ENCODE results near the gene ARID1B.
A peak's percentile ranks its signal among the peaks of the same experiment; 100 is the strongest.

Gene ARID1B

DNA sequence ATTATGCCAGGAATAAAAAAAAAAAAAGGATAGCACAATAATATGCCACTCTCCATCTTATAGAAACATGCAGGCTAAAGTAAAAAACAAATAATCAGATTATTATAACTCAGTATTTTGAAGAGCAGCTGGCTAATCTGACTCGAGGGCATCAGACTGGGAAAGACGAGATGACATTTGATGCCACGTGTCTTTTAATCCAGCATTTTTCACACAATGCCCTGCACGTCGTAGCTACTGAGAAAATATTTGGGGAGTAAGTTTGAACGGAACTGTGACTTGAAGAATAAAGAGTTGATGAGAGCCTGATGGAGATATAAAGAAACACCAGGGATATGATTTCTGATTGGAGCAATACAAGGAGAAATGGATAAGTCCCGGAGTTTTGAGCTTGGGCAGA, 237.7 kb downstream of the ARID1B start:
- H3K4me3 ChIP-seq (ENCODE audit: low read length) = no peak overlapping the region
- H3K36me3 ChIP-seq (ENCODE audit: control insufficient read depth, insufficient read depth, low read length) = no peaks in the 10 kb centered on the region
- H3K27me3 ChIP-seq (ENCODE audit: control insufficient read depth, insufficient read depth, low read length) = no peaks in the 10 kb centered on the region
- no peak overlapping the region for H3K9ac ChIP-seq (ENCODE audit: low read length)
- no peaks in the 10 kb centered on the region for H3K4me1 ChIP-seq (ENCODE audit: control insufficient read depth, insufficient read depth, low read length)
- no peaks in the 10 kb centered on the region for H3K9me3 ChIP-seq (ENCODE audit: control insufficient read depth, low read length)

DNA sequence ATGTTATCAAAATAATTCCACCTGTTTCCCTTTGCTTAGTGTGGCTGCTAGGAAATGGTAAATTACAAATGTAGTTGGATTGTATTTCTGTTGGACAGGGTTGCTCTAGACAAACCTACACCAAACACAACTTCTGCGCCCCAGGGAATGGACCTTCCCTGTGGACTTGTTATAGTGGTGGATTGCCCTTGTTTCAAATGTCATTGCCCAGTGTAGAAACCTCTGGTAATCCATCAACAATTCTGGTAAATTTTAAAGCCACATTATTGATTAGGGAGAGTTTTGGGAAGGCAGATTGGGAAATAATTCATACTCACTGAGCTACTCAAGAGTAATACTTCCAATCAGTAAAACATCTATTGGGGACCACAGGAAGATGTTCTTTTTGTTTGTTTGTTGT, 239.8 kb downstream of the ARID1B start:
- Histone ChIP-seq H3K27me3 (ENCODE audit: control insufficient read depth, insufficient read depth, low read length) (no peaks in the 10 kb centered on the region), H3K4me3 (ENCODE audit: low read length) (no peak overlapping the region), H3K4me1 (ENCODE audit: control insufficient read depth, insufficient read depth, low read length) (no peaks in the 10 kb centered on the region), H3K9ac (ENCODE audit: low read length) (no peak overlapping the region), H3K9me3 (ENCODE audit: control insufficient read depth, low read length) (no peaks in the 10 kb centered on the region), H3K36me3 (ENCODE audit: control insufficient read depth, insufficient read depth, low read length) (no peaks in the 10 kb centered on the region)

DNA sequence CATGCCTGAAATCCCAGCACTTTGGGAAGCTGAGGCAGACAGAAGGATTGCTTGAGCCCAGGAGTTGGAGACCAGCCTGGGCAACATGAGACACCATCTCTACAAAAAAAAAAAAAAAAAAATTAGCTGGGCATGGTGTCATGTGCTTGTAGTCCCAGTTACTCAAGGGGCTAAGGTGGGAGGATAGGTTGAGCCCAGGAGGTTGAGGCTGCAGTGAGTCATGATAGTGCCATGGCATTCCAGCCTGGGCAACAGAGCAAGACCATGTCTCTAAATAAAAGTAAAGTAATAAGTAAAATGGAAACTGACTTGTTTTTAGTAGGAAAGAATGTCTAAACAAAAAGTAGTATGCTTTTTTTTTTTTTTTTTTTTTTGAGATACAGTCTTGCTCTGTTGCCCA, 240.7 kb downstream of the ARID1B start:
- Histone ChIP-seq H3K9ac (ENCODE audit: low read length) (no peak overlapping the region), H3K9me3 (ENCODE audit: control insufficient read depth, low read length) (no peaks in the 10 kb centered on the region), H3K4me3 (ENCODE audit: low read length) (no peak overlapping the region), H3K36me3 (ENCODE audit: control insufficient read depth, insufficient read depth, low read length) (no peaks in the 10 kb centered on the region), H3K27me3 (ENCODE audit: control insufficient read depth, insufficient read depth, low read length) (no peaks in the 10 kb centered on the region), H3K4me1 (ENCODE audit: control insufficient read depth, insufficient read depth, low read length) (no peaks in the 10 kb centered on the region)

DNA sequence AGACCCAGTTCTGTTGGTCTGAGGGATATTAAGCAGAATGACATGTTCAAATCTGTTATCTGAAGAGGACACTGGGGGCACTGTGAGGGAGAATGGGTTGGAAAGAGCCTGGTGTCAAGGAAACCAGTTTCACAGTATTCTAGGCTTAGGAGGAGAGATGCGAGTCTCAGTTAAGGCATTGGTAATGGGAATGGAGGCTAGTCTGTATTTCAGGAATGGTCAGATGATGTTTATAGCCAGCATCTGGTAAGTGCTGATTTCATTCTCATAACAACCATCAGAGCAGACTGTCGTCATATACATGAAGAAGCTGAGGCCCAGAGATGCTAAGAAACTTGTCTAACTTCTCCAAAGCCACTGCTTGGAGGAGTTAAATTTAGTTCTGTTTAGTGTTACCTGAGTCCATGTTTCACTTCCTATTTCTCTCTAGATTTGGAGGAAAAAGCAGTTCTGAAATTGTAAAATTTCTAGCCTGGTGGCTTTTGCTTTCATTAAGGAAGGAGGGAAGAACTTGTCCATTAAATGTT, 242.0 kb downstream of the ARID1B start:
- H3K9me3 ChIP-seq (ENCODE audit: control insufficient read depth, low read length) = no peaks in the 10 kb centered on the region
- no peaks in the 10 kb centered on the region for H3K4me1 ChIP-seq (ENCODE audit: control insufficient read depth, insufficient read depth, low read length)

DNA sequence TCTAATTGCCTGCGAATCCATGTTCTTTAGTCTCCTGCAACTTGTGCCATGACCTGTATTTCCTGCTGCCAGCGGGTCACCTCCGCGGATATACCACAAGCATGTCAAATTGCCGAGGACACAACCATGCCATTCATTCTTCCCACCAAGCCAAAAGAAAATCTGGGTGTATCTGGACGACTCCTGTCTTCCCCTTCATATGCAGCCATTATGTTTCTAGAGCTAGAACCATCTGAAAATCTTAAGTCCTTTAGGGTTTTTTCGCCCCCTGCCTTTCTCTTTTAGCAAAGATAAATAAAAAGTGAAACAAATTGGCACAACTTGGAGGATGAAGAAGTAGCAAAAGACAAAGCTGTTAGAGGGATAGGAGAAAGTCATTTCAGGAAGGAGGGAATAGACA, 242.6 kb downstream of the ARID1B start:
- Histone ChIP-seq H3K4me3 (ENCODE audit: low read length) (no peak overlapping the region), H3K9ac (ENCODE audit: low read length) (no peak overlapping the region), H3K4me1 (ENCODE audit: control insufficient read depth, insufficient read depth, low read length) (no peaks in the 10 kb centered on the region)

More for the DNA sequence above, 242.0 kb downstream of the ARID1B start:
- H3K36me3 ChIP-seq (ENCODE audit: control insufficient read depth, insufficient read depth, low read length) = no peaks in the 10 kb centered on the region
- H3K4me3 ChIP-seq (ENCODE audit: low read length) = no peak overlapping the region
- no peaks in the 10 kb centered on the region for H3K27me3 ChIP-seq (ENCODE audit: control insufficient read depth, insufficient read depth, low read length)
- H3K9ac ChIP-seq (ENCODE audit: low read length) = no peak overlapping the region

DNA sequence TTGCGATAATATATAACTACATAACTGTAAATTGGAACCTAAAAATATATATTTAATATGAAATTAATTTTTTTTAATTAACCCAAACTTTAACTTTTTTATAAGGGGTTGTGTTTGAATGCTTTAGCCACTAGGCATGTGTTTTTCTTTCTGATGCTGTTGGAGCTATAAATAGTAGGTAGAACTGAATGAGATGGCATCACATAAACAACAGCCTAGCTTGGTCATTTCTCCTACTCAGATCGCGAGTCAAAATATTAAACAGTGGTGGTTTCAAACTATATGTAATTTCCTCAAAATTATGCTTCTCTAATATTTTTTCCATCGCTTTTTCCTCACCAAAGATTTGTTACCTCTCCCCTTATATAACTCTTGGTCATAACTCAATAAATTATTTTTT, 243.2 kb downstream of the ARID1B start:
- Histone ChIP-seq H3K36me3 (ENCODE audit: control insufficient read depth, insufficient read depth, low read length) (no peaks in the 10 kb centered on the region), H3K4me1 (ENCODE audit: control insufficient read depth, insufficient read depth, low read length) (no peaks in the 10 kb centered on the region), H3K4me3 (ENCODE audit: low read length) (no peak overlapping the region), H3K9me3 (ENCODE audit: control insufficient read depth, low read length) (no peaks in the 10 kb centered on the region), H3K9ac (ENCODE audit: low read length) (peak overlapping the region; percentile 96), H3K27me3 (ENCODE audit: control insufficient read depth, insufficient read depth, low read length) (no peaks in the 10 kb centered on the region)

More for the DNA sequence above, 242.6 kb downstream of the ARID1B start:
- Histone ChIP-seq H3K36me3 (ENCODE audit: control insufficient read depth, insufficient read depth, low read length) (no peaks in the 10 kb centered on the region), H3K9me3 (ENCODE audit: control insufficient read depth, low read length) (no peaks in the 10 kb centered on the region), H3K27me3 (ENCODE audit: control insufficient read depth, insufficient read depth, low read length) (no peaks in the 10 kb centered on the region)

DNA sequence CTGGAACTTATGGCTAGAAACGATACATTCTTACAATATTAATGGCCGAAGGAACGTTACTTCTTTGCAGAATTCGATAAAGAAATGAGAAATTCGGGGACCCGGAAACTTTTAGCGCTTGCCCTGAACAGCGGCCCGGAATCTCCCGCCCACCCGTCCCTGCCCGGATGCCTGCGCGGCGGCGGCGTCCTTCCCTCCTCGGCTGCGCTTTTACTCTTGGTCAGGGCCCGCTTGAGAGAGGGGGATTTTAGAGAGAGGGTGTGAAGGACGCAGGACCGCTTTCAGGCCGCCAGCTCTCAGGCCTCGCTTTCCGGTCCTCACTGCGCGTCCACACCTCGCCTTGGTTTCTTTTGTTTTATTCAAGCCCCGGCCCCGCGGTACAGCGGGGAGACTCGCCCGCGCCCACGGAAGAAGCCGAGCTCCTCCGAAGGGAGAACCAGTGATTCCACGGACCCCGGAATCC, 243.7 kb downstream of the ARID1B start:
- no peaks in the 10 kb centered on the region for H3K4me1 ChIP-seq (ENCODE audit: control insufficient read depth, insufficient read depth, low read length)
- H3K27me3 ChIP-seq (ENCODE audit: control insufficient read depth, insufficient read depth, low read length) = no peaks in the 10 kb centered on the region
- H3K9me3 ChIP-seq (ENCODE audit: control insufficient read depth, low read length) = no peaks in the 10 kb centered on the region
- H3K9ac ChIP-seq (ENCODE audit: low read length) = peak overlapping the region; percentile 96
- H3K4me3 ChIP-seq (ENCODE audit: low read length) = peak overlapping the region; percentile 88
- H3K36me3 ChIP-seq (ENCODE audit: control insufficient read depth, insufficient read depth, low read length) = no peaks in the 10 kb centered on the region

DNA sequence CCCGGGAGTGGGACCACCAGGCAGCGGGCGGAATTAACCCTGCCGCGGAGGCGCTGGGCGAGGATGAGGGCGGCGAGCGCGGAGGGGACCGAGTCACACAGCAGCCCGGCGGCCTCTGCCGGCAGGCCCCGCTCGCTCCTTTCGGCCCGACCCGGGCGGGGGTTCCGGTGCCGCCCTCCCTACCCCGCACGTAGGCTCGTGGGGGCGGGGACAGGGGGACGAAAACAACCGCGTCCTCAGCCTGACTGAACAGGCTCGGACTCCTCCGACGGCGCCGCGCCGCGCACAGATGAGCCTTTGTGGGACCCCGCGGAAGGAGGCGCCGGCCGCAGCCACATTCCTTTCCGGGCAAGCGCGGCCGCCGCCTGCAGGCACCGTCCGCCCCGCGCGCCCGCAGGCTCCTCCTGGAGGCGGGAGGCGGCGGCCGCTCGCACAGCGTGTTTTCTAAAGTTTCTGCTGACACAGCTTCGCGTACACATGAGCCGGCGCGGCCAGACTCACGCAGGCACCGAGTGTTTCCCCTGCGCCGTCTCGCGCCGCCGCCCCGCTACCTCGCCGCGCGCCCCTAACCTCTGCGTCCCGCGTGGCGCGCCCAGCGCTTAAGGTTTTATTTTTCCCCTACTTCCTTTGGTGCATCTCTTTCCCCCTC, 244.3 kb downstream of the ARID1B start:
- Histone ChIP-seq H3K36me3 (ENCODE audit: control insufficient read depth, insufficient read depth, low read length) (no peaks in the 10 kb centered on the region), H3K4me3 (ENCODE audit: low read length) (peak overlapping the region; percentile 88), H3K9ac (ENCODE audit: low read length) (peak overlapping the region; percentile 96), H3K27me3 (ENCODE audit: control insufficient read depth, insufficient read depth, low read length) (no peaks in the 10 kb centered on the region), H3K4me1 (ENCODE audit: control insufficient read depth, insufficient read depth, low read length) (no peaks in the 10 kb centered on the region), H3K9me3 (ENCODE audit: control insufficient read depth, low read length) (no peaks in the 10 kb centered on the region)

DNA sequence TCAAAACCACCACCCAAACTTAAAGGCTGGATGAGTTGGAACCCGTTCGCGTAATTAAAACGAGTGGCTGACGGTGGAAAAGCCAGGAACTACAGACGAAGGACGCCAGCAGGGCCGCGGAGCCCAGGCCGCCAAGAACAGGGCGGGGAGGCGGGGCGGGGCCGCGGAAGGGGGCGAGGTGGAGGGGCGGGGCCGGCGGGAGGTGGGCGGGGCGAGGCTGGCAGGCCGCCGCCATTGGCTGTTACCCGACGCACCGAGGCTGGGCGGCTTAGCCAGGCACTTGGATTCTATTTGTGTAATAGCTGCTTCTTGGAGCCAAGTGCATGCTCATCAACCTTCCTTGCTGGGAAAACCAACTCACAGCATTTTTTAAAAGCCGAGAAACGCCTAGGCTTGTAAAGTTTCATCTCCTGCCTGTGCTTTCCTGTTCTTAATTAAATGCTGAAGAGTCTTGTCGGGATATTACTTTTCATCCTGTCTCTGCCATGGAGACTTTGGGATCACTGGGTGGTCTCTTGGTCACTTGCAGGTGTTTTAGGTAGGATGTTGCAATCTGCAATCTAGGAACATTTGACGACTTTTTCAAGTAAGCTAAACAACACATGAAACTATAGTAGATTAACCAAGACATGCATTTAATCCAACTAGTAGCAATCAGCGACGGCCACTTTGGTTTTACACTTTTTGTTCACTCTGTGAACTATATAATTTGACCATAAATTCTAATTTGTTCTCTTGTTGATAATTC, 245.0 kb downstream of the ARID1B start:
- Histone ChIP-seq H3K9me3 (ENCODE audit: control insufficient read depth, low read length) (no peaks in the 10 kb centered on the region), H3K36me3 (ENCODE audit: control insufficient read depth, insufficient read depth, low read length) (no peaks in the 10 kb centered on the region), H3K4me1 (ENCODE audit: control insufficient read depth, insufficient read depth, low read length) (no peaks in the 10 kb centered on the region), H3K9ac (ENCODE audit: low read length) (peak overlapping the region; percentile 96), H3K27me3 (ENCODE audit: control insufficient read depth, insufficient read depth, low read length) (no peaks in the 10 kb centered on the region), H3K4me3 (ENCODE audit: low read length) (peak overlapping the region; percentile 88)

DNA sequence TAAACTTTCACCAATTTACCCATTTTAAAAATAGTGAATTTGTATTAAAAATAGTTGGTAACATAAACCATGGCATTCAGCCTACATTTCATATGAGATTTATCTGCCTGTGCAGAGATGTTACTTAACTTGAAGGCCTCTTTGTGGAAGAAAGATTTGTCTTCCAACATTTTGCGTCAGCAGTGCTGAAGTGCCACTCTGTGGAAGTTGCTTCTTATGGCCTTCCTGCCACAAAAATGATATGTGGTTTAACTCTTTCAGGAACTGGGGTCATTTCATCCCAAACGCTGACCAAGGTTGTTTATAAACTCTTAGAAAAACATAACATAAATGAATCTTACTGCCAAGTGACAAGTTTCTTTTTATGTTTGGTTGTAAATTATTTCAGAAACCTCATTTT, 246.8 kb downstream of the ARID1B start:
- Histone ChIP-seq H3K9me3 (ENCODE audit: control insufficient read depth, low read length) (no peaks in the 10 kb centered on the region), H3K27me3 (ENCODE audit: control insufficient read depth, insufficient read depth, low read length) (no peaks in the 10 kb centered on the region), H3K4me1 (ENCODE audit: control insufficient read depth, insufficient read depth, low read length) (no peaks in the 10 kb centered on the region), H3K9ac (ENCODE audit: low read length) (no peak overlapping the region), H3K36me3 (ENCODE audit: control insufficient read depth, insufficient read depth, low read length) (no peaks in the 10 kb centered on the region), H3K4me3 (ENCODE audit: low read length) (no peak overlapping the region)

DNA sequence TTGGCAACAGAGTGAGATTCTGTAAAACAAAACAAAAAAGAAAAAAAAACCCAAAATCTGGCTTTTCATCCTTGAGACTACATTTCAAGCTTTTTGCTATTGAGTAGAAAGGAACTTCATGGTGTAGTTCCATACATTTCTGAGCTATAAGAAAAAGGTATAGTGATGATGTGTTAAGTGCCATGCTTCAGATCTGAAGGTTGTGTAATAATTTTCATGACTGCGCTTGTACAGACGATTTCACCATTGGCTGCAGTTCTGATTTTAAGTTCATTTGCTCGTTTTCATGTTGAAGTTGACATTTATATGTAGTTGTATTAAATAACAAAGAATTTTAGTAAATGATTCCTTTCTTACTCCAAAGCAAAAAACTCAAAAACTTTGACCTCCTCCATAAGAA, 247.6 kb downstream of the ARID1B start:
- Histone ChIP-seq H3K4me3 (ENCODE audit: low read length) (no peak overlapping the region), H3K36me3 (ENCODE audit: control insufficient read depth, insufficient read depth, low read length) (no peaks in the 10 kb centered on the region), H3K4me1 (ENCODE audit: control insufficient read depth, insufficient read depth, low read length) (no peaks in the 10 kb centered on the region), H3K9me3 (ENCODE audit: control insufficient read depth, low read length) (no peaks in the 10 kb centered on the region), H3K27me3 (ENCODE audit: control insufficient read depth, insufficient read depth, low read length) (no peaks in the 10 kb centered on the region), H3K9ac (ENCODE audit: low read length) (no peak overlapping the region)

DNA sequence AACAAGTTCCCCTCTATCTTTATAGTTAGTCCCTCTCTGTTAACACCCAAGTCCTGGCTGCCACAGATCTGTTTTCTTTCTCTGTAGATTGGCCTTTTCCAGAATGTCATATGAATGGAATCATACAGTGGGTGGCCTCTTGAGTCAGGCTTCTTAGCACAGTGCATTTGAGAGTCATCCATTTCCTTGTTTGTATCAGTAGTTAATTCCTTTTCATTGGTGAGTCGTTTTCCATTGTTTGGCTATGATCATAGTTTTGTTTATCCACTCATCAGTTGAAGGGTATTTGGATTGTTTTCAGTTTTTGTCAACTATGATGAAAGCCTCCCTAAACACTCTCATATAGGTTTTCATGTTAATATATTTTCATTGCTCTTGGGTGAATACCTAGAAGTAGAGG, 248.3 kb downstream of the ARID1B start:
- no peak overlapping the region for H3K4me3 ChIP-seq (ENCODE audit: low read length)
- no peaks in the 10 kb centered on the region for H3K27me3 ChIP-seq (ENCODE audit: control insufficient read depth, insufficient read depth, low read length)
- H3K9me3 ChIP-seq (ENCODE audit: control insufficient read depth, low read length) = no peaks in the 10 kb centered on the region
- H3K9ac ChIP-seq (ENCODE audit: low read length) = no peak overlapping the region
- H3K36me3 ChIP-seq (ENCODE audit: control insufficient read depth, insufficient read depth, low read length) = no peaks in the 10 kb centered on the region
- no peaks in the 10 kb centered on the region for H3K4me1 ChIP-seq (ENCODE audit: control insufficient read depth, insufficient read depth, low read length)

All from mucosa of stomach (tissue), 1 donor.